Measurements from ENCODE around the gene SLC22A2.

Gene SLC22A2

GRCh38 chr6:160217073-160217472 lies 41.5 kb downstream of the SLC22A2 start:
- WGBS = 72% methylated on average over 1 of the region's 1 CpG
- DNase-seq = no peak
- Histone ChIP-seq H3K4me1 (ENCODE audit: control insufficient read depth, insufficient read depth, low read depth, low read length) (no peaks in the 10 kb centered on the region), H2AK5ac (ENCODE audit: low read length, severe bottlenecking) (no peak overlapping the region), H3K4me3 (ENCODE audit: insufficient read depth in 1 of 2, low read depth in 1 of 2, low read length in 2 of 2) (no peak overlapping the region), H3K23ac (ENCODE audit: low read length in 2 of 2) (no peak overlapping the region), H3K9me3 (ENCODE audit: control insufficient read depth, low read length) (no peaks in the 10 kb centered on the region), H2BK5ac (ENCODE audit: low read depth, low read length, poor library complexity, severe bottlenecking) (no peak overlapping the region), H3K79me1 (replicated peaks; ENCODE audit: low read length, poor library complexity, severe bottlenecking) (no peaks in the 10 kb centered on the region), H2BK12ac (ENCODE audit: low read length in 2 of 2) (no peak overlapping the region), H3K27me3 (ENCODE audit: control insufficient read depth in 1 of 2, insufficient read depth in 1 of 2, low read length in 2 of 2) (peaks cover 9 to 12% of the 10 kb centered on the region in 2 experiments), H2BK120ac (ENCODE audit: low read depth, low read length) (no peak overlapping the region), H3K36me3 (ENCODE audit: control insufficient read depth in 1 of 2, insufficient read depth in 2 of 2, low read depth in 1 of 2, low read length in 2 of 2) (no peaks in the 10 kb centered on the region), H4K8ac (ENCODE audit: low read length) (no peak overlapping the region), H3K27ac (ENCODE audit: low read length, poor library complexity, severe bottlenecking) (no peak overlapping the region), H3K18ac (ENCODE audit: low read depth in 1 of 2, low read length in 2 of 2) (no peak overlapping the region), H3K4ac (ENCODE audit: low read depth in 1 of 2, low read length in 2 of 2) (no peak overlapping the region), H4K91ac (ENCODE audit: low read length) (no peak overlapping the region), H3K4me2 (ENCODE audit: low read length, poor library complexity, severe bottlenecking) (no peak overlapping the region), H3K9ac (ENCODE audit: low read length) (no peak overlapping the region), H2AFZ (ENCODE audit: low read depth, low read length) (no peak overlapping the region), H2BK15ac (ENCODE audit: low read depth, poor library complexity, severe bottlenecking) (no peak overlapping the region), H3K14ac (ENCODE audit: low read length in 2 of 2) (no peak overlapping the region)

GRCh38 chr6:160215232-160215631 lies 43.4 kb downstream of the SLC22A2 start:
- H4K8ac ChIP-seq (ENCODE audit: low read length) = no peak overlapping the region
- H3K4ac ChIP-seq (ENCODE audit: low read depth in 1 of 2, low read length in 2 of 2) = no peak overlapping the region
- no peak overlapping the region for H3K9ac ChIP-seq (ENCODE audit: low read length)
- H3K27me3 ChIP-seq (ENCODE audit: control insufficient read depth in 1 of 2, insufficient read depth in 1 of 2, low read length in 2 of 2) = peaks cover 9 to 12% of the 10 kb centered on the region in 2 experiments
- H3K18ac ChIP-seq (ENCODE audit: low read depth in 1 of 2, low read length in 2 of 2) = no peak overlapping the region
- no peak for DNase-seq
- H3K9me3 ChIP-seq (ENCODE audit: control insufficient read depth, low read length) = no peaks in the 10 kb centered on the region
- no peak overlapping the region for H3K23ac ChIP-seq (ENCODE audit: low read length in 2 of 2)
- H2BK120ac ChIP-seq (ENCODE audit: low read depth, low read length) = no peak overlapping the region
- H3K36me3 ChIP-seq (ENCODE audit: control insufficient read depth in 1 of 2, insufficient read depth in 2 of 2, low read depth in 1 of 2, low read length in 2 of 2) = no peaks in the 10 kb centered on the region
- no peak overlapping the region for H2BK15ac ChIP-seq (ENCODE audit: low read depth, poor library complexity, severe bottlenecking)
- H2AFZ ChIP-seq (ENCODE audit: low read depth, low read length) = no peak overlapping the region
- H4K91ac ChIP-seq (ENCODE audit: low read length) = no peak overlapping the region
- no peaks in the 10 kb centered on the region for H3K4me1 ChIP-seq (ENCODE audit: control insufficient read depth, insufficient read depth, low read depth, low read length)
- no peak overlapping the region for H2BK5ac ChIP-seq (ENCODE audit: low read depth, low read length, poor library complexity, severe bottlenecking)
- no peak overlapping the region for H3K27ac ChIP-seq (ENCODE audit: low read length, poor library complexity, severe bottlenecking)
- H2BK12ac ChIP-seq (ENCODE audit: low read length in 2 of 2) = no peak overlapping the region
- H3K14ac ChIP-seq (ENCODE audit: low read length in 2 of 2) = no peak overlapping the region
- H2AK5ac ChIP-seq (ENCODE audit: low read length, severe bottlenecking) = no peak overlapping the region
- no peak overlapping the region for H3K4me3 ChIP-seq (ENCODE audit: insufficient read depth in 1 of 2, low read depth in 1 of 2, low read length in 2 of 2)
- H3K4me2 ChIP-seq (ENCODE audit: low read length, poor library complexity, severe bottlenecking) = no peak overlapping the region
- 29% methylated on average over 1 of the region's 3 CpGs for WGBS
- H3K79me1 ChIP-seq (replicated peaks; ENCODE audit: low read length, poor library complexity, severe bottlenecking) = no peaks in the 10 kb centered on the region

- no peaks in the 10 kb centered on the region for H3K79me1 ChIP-seq (replicated peaks; ENCODE audit: low read length, poor library complexity, severe bottlenecking)
- no peak overlapping the region for H2AFZ ChIP-seq (ENCODE audit: low read depth, low read length)
- H3K27ac ChIP-seq (ENCODE audit: low read length, poor library complexity, severe bottlenecking) = no peak overlapping the region
- H2AK5ac ChIP-seq (ENCODE audit: low read length, severe bottlenecking) = no peak overlapping the region
- H3K18ac ChIP-seq (ENCODE audit: low read depth in 1 of 2, low read length in 2 of 2) = no peak overlapping the region
- H3K4me1 ChIP-seq (ENCODE audit: control insufficient read depth, insufficient read depth, low read depth, low read length) = peaks cover 2% of the 10 kb centered on the region
- no peak overlapping the region for H4K8ac ChIP-seq (ENCODE audit: low read length)
- no peak overlapping the region for H3K14ac ChIP-seq (ENCODE audit: low read length in 2 of 2)
- H3K4ac ChIP-seq (ENCODE audit: low read depth in 1 of 2, low read length in 2 of 2) = no peak overlapping the region
- 64% methylated on average over 3 of the region's 3 CpGs for WGBS
- no peaks in the 10 kb centered on the region for H3K9me3 ChIP-seq (ENCODE audit: control insufficient read depth, low read length)
- no peak overlapping the region for H3K4me2 ChIP-seq (ENCODE audit: low read length, poor library complexity, severe bottlenecking)
- no peak overlapping the region for H3K23ac ChIP-seq (ENCODE audit: low read length in 2 of 2)
- H2BK5ac ChIP-seq (ENCODE audit: low read depth, low read length, poor library complexity, severe bottlenecking) = no peak overlapping the region
- no peak for DNase-seq
- H3K27me3 ChIP-seq (ENCODE audit: control insufficient read depth in 1 of 2, insufficient read depth in 1 of 2, low read length in 2 of 2) = no peaks in the 10 kb centered on the region
- no peak overlapping the region for H2BK15ac ChIP-seq (ENCODE audit: low read depth, poor library complexity, severe bottlenecking)
- no peak overlapping the region for H4K91ac ChIP-seq (ENCODE audit: low read length)
- H3K36me3 ChIP-seq (ENCODE audit: control insufficient read depth in 1 of 2, insufficient read depth in 2 of 2, low read depth in 1 of 2, low read length in 2 of 2) = no peaks in the 10 kb centered on the region
- H2BK120ac ChIP-seq (ENCODE audit: low read depth, low read length) = no peak overlapping the region
- H3K9ac ChIP-seq (ENCODE audit: low read length) = no peak overlapping the region
- H2BK12ac ChIP-seq (ENCODE audit: low read length in 2 of 2) = no peak overlapping the region
- H3K4me3 ChIP-seq (ENCODE audit: insufficient read depth in 1 of 2, low read depth in 1 of 2, low read length in 2 of 2) = no peak overlapping the region
These were observed 51.0 kb downstream of the SLC22A2 start for GRCh38 chr6:160207618-160208017.

GRCh38 chr6:160204710-160205109 lies 53.9 kb downstream of the SLC22A2 start:
- no peak overlapping the region for H2AFZ ChIP-seq (ENCODE audit: low read depth, low read length)
- H2BK15ac ChIP-seq (ENCODE audit: low read depth, poor library complexity, severe bottlenecking) = no peak overlapping the region
- H3K4me2 ChIP-seq (ENCODE audit: low read length, poor library complexity, severe bottlenecking) = no peak overlapping the region
- H2BK12ac ChIP-seq (ENCODE audit: low read length in 2 of 2) = no peak overlapping the region
- no peak overlapping the region for H3K4me3 ChIP-seq (ENCODE audit: insufficient read depth in 1 of 2, low read depth in 1 of 2, low read length in 2 of 2)
- no peaks in the 10 kb centered on the region for H3K79me1 ChIP-seq (replicated peaks; ENCODE audit: low read length, poor library complexity, severe bottlenecking)
- no peaks in the 10 kb centered on the region for H3K36me3 ChIP-seq (ENCODE audit: control insufficient read depth in 1 of 2, insufficient read depth in 2 of 2, low read depth in 1 of 2, low read length in 2 of 2)
- H3K27ac ChIP-seq (ENCODE audit: low read length, poor library complexity, severe bottlenecking) = no peak overlapping the region
- no peak overlapping the region for H2AK5ac ChIP-seq (ENCODE audit: low read length, severe bottlenecking)
- no peak overlapping the region for H3K4ac ChIP-seq (ENCODE audit: low read depth in 1 of 2, low read length in 2 of 2)
- H3K18ac ChIP-seq (ENCODE audit: low read depth in 1 of 2, low read length in 2 of 2) = no peak overlapping the region
- H3K9ac ChIP-seq (ENCODE audit: low read length) = no peak overlapping the region
- H3K27me3 ChIP-seq (ENCODE audit: control insufficient read depth in 1 of 2, insufficient read depth in 1 of 2, low read length in 2 of 2) = no peaks in the 10 kb centered on the region
- H3K4me1 ChIP-seq (ENCODE audit: control insufficient read depth, insufficient read depth, low read depth, low read length) = peaks cover 7% of the 10 kb centered on the region
- no peak overlapping the region for H2BK5ac ChIP-seq (ENCODE audit: low read depth, low read length, poor library complexity, severe bottlenecking)
- H4K8ac ChIP-seq (ENCODE audit: low read length) = no peak overlapping the region
- no peak overlapping the region for H3K14ac ChIP-seq (ENCODE audit: low read length in 2 of 2)
- no peak for DNase-seq
- H4K91ac ChIP-seq (ENCODE audit: low read length) = no peak overlapping the region
- no peaks in the 10 kb centered on the region for H3K9me3 ChIP-seq (ENCODE audit: control insufficient read depth, low read length)
- H3K23ac ChIP-seq (ENCODE audit: low read length in 2 of 2) = no peak overlapping the region
- WGBS = 100% methylated on average over 1 of the region's 1 CpG
- no peak overlapping the region for H2BK120ac ChIP-seq (ENCODE audit: low read depth, low read length)
